Endometrial microvascular endothelial cells (primary cell): ENCODE results near the gene CBR1. TPM values are rescaled to one million over a fixed set of nuclear protein-coding genes. Genes with fewer than 3 reads are reported as not detected.
"Not testable (repeated sequence)": the region's sequence is repeated elsewhere in the genome, so short reads cannot be mapped to it uniquely, and the experiment has no call there.

Source experiments
- in situ Hi-C: cut with HindIII; loops from 2 replicates; pipeline ENCODE4 v1.10.0; 2017; ENCODE audit warnings: low sequenced_read_pairs, low pct_unique_long_range_greater_than_20kb; ENCODE audit errors: inconsistent ontology term
- total RNA-seq: library from RNA; depleted of rRNA; stranded (reverse); fragments of >200 nt; gene quantifications from one replicate; pipeline ENCODE4 v1.2.3, GENCODE V29; 2015; ENCODE audit errors: inconsistent ontology term

Gene CBR1
- total RNA-seq, 1 donor from 2014 or later: 135 TPM

- in situ Hi-C loops: no loop called here
Measured at GRCh38 chr21:36044056-36044455, 25.8 kb upstream of the CBR1 start.

- in situ Hi-C loops: no loop called here
Measured at GRCh38 chr21:36045993-36046392, 23.8 kb upstream of the CBR1 start.

- in situ Hi-C loops: no loop called here
Measured at GRCh38 chr21:36047139-36047538, 22.7 kb upstream of the CBR1 start.

- in situ Hi-C loops: no loop called here
Measured at GRCh38 chr21:36048357-36048756, 21.5 kb upstream of the CBR1 start.

GRCh38 chr21:36052860-36053714 is 16.7 kb upstream of the CBR1 start:
- in situ Hi-C loops: no loop called here

GRCh38 chr21:36053715-36054062 is 16.1 kb upstream of the CBR1 start:
- in situ Hi-C loops: no loop called here

GRCh38 chr21:36055551-36055950 is 14.3 kb upstream of the CBR1 start:
- in situ Hi-C loops: no loop called here

- in situ Hi-C loops: no loop called here
Measured at GRCh38 chr21:36059823-36060158, 10.0 kb upstream of the CBR1 start.

GRCh38 chr21:36060159-36060921 is 9.5 kb upstream of the CBR1 start, which contains the start of gene SETD4:
Gene SETD4 (minus strand): TSS chr21:36060526. CDS start chr21:36058888, 1,638 bp downstream.
- in situ Hi-C loops: no loop called here

GRCh38 chr21:36061445-36061844 is 8.4 kb upstream of the CBR1 start:
- in situ Hi-C loops: no loop called here

GRCh38 chr21:36063375-36064084 is 6.3 kb upstream of the CBR1 start:
- in situ Hi-C loops: no loop called here

GRCh38 chr21:36064085-36064460 is 5.8 kb upstream of the CBR1 start:
- in situ Hi-C loops: no loop called here

- in situ Hi-C loops: no loop called here
Measured at GRCh38 chr21:36065497-36066036, 4.3 kb upstream of the CBR1 start.

GRCh38 chr21:36068748-36069398 is 951 bp upstream of the CBR1 start:
- in situ Hi-C loops: no loop called here

- in situ Hi-C loops: no loop called here
Measured at GRCh38 chr21:36070999-36071398, 1.2 kb downstream of the CBR1 start.

- in situ Hi-C loops: no loop called here
Measured at GRCh38 chr21:36072453-36073162, 2.8 kb downstream of the CBR1 start.

GRCh38 chr21:36073181-36073580 is 3.4 kb downstream of the CBR1 start:
- in situ Hi-C loops: no loop called here

GRCh38 chr21:36073911-36074310 is 4.1 kb downstream of the CBR1 start:
- in situ Hi-C loops: not testable (repeated sequence)
